Measurements from ENCODE around the gene SRD5A1. TPM values are rescaled to one million over a fixed set of nuclear protein-coding genes. Genes with fewer than 3 reads are reported as not detected.

Gene SRD5A1
- total RNA-seq, 3 donors from 2014 or later: 3.6 to 10.6 (median 7.0) TPM

DNA sequence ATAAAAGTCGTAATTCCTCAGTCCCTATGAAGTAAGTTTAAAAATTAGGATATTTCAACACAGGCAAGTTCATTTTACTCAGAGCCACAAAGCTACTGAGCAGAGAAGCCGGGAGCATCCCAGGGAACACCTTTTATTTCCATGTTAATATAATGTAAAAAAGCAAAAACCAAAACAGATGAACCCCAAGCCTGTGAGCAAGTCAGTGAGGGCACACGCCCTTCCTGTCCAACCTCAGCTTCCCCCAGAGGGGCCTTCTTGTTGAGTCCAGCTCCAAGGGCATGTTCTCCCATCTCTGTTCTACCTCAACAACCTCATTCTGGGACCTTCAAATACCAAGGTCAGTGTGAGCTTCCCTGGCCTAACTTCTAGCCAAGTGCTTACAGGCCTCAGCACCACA lies 25.2 kb upstream of the SRD5A1 start:
- no peak overlapping the region for H3K4me3 ChIP-seq
- DNase-seq (ENCODE audit: low spot score in 2 of 2): no peak
- intact Hi-C loops (cut with DNase I; ENCODE audit: low total_unique reads): no loop called here
- H3K27me3 ChIP-seq: no peaks in the 10 kb centered on the region
- H3K9me3 ChIP-seq: no peaks in the 10 kb centered on the region
- no peaks in the 10 kb centered on the region for H3K4me1 ChIP-seq
- H3K36me3 ChIP-seq: peaks cover 17% of the 10 kb centered on the region
- H3K27ac ChIP-seq: no peak overlapping the region
- no peak for TF ChIP-seq POLR2A (IDR thresholded peaks at IDR 0.05)
- no peak for TF ChIP-seq POLR2AphosphoS5 (IDR thresholded peaks at IDR 0.05)
- TF ChIP-seq, protein P1, sequence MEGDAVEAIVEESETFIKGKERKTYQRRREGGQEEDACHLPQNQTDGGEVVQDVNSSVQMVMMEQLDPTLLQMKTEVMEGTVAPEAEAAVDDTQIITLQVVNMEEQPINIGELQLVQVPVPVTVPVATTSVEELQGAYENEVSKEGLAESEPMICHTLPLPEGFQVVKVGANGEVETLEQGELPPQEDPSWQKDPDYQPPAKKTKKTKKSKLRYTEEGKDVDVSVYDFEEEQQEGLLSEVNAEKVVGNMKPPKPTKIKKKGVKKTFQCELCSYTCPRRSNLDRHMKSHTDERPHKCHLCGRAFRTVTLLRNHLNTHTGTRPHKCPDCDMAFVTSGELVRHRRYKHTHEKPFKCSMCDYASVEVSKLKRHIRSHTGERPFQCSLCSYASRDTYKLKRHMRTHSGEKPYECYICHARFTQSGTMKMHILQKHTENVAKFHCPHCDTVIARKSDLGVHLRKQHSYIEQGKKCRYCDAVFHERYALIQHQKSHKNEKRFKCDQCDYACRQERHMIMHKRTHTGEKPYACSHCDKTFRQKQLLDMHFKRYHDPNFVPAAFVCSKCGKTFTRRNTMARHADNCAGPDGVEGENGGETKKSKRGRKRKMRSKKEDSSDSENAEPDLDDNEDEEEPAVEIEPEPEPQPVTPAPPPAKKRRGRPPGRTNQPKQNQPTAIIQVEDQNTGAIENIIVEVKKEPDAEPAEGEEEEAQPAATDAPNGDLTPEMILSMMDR (IDR thresholded peaks at IDR 0.05): no peak

GRCh38 chr5:6611334-6612256 lies 21.6 kb upstream of the SRD5A1 start:
- no peaks in the 10 kb centered on the region for H3K4me1 ChIP-seq
- no peaks in the 10 kb centered on the region for H3K27me3 ChIP-seq
- no peaks in the 10 kb centered on the region for H3K9me3 ChIP-seq
- no peak overlapping the region for H3K27ac ChIP-seq
- intact Hi-C loops (cut with DNase I; ENCODE audit: low total_unique reads): no loop called here
- TF ChIP-seq POLR2A (IDR thresholded peaks at IDR 0.05): no peak
- TF ChIP-seq, protein P1 (IDR thresholded peaks at IDR 0.05): no peak
- TF ChIP-seq POLR2AphosphoS5 (IDR thresholded peaks at IDR 0.05): no peak
- H3K36me3 ChIP-seq: peaks cover 12% of the 10 kb centered on the region
- no peak for DNase-seq (ENCODE audit: low spot score in 2 of 2)
- no peak overlapping the region for H3K4me3 ChIP-seq

- Histone ChIP-seq H3K4me3 (no peak overlapping the region), H3K4me1 (no peaks in the 10 kb centered on the region), H3K27ac (no peak overlapping the region), H3K36me3 (peaks cover 14% of the 10 kb centered on the region), H3K9me3 (no peaks in the 10 kb centered on the region), H3K27me3 (no peaks in the 10 kb centered on the region)
- TF ChIP-seq POLR2A (IDR thresholded peaks at IDR 0.05) (no peak), POLR2AphosphoS5 (IDR thresholded peaks at IDR 0.05) (no peak)
- TF ChIP-seq, protein P1 (IDR thresholded peaks at IDR 0.05): no peak
- intact Hi-C loops (cut with DNase I; ENCODE audit: low total_unique reads): no loop called here
- no peak for DNase-seq (ENCODE audit: low spot score in 2 of 2)
Observed at GRCh38 chr5:6615034-6615815, 18.0 kb upstream of the SRD5A1 start.

GRCh38 chr5:6616632-6617031 lies 16.6 kb upstream of the SRD5A1 start:
- DNase-seq (ENCODE audit: low spot score in 2 of 2): no peak
- TF ChIP-seq POLR2AphosphoS5 (IDR thresholded peaks at IDR 0.05): no peak
- Histone ChIP-seq H3K27me3 (no peaks in the 10 kb centered on the region), H3K36me3 (peaks cover 14% of the 10 kb centered on the region), H3K27ac (no peak overlapping the region), H3K4me3 (no peak overlapping the region), H3K4me1 (no peaks in the 10 kb centered on the region), H3K9me3 (no peaks in the 10 kb centered on the region)
- intact Hi-C loops (cut with DNase I; ENCODE audit: low total_unique reads): no loop called here

GRCh38 chr5:6623228-6623627 lies 10.0 kb upstream of the SRD5A1 start:
- H3K9me3 ChIP-seq: peaks cover 0 to 5% of the 10 kb centered on the region in 2 donors
- intact Hi-C loops (cut with DNase I; ENCODE audit: low total_unique reads): no loop called here
- no peak overlapping the region for H3K4me3 ChIP-seq
- no peak for DNase-seq (ENCODE audit: low spot score in 2 of 2)
- no peak overlapping the region for H3K27ac ChIP-seq
- TF ChIP-seq POLR2AphosphoS5 (IDR thresholded peaks at IDR 0.05): no peak
- TF ChIP-seq, protein P1 (IDR thresholded peaks at IDR 0.05): no peak
- no peak for TF ChIP-seq POLR2A (IDR thresholded peaks at IDR 0.05)
- no peaks in the 10 kb centered on the region for H3K27me3 ChIP-seq
- H3K4me1 ChIP-seq: no peaks in the 10 kb centered on the region
- H3K36me3 ChIP-seq: peaks cover 7% of the 10 kb centered on the region
